Mesenteric fat pad (tissue), 1 donor: ENCODE measurements around the gene ARMC12. TPM values are rescaled to one million over a fixed set of nuclear protein-coding genes. Genes with fewer than 3 reads are reported as not detected.
A peak's percentile ranks its signal among the peaks of the same experiment; 100 is the strongest.

Experiments used
- DNase-seq: peaks from one replicate; pipeline ENCODE4 v3.0.0-alpha.2; 2020; ENCODE audit warnings: low spot score
- total RNA-seq: library from RNA; stranded (reverse); fragmentation: NEBNext Ultra II Directional; extraction: Animal tissue kit (Norgen Biotek cat#: 25700); gene quantifications from one replicate; pipeline ENCODE4 v1.2.1, GENCODE V29; 2021
- donor health status: DM: yes; HTN: yes; CAD: no.

The ARMC12 gene
- total RNA-seq, 1 donor from 2014 or later = 0.58 TPM

DNA sequence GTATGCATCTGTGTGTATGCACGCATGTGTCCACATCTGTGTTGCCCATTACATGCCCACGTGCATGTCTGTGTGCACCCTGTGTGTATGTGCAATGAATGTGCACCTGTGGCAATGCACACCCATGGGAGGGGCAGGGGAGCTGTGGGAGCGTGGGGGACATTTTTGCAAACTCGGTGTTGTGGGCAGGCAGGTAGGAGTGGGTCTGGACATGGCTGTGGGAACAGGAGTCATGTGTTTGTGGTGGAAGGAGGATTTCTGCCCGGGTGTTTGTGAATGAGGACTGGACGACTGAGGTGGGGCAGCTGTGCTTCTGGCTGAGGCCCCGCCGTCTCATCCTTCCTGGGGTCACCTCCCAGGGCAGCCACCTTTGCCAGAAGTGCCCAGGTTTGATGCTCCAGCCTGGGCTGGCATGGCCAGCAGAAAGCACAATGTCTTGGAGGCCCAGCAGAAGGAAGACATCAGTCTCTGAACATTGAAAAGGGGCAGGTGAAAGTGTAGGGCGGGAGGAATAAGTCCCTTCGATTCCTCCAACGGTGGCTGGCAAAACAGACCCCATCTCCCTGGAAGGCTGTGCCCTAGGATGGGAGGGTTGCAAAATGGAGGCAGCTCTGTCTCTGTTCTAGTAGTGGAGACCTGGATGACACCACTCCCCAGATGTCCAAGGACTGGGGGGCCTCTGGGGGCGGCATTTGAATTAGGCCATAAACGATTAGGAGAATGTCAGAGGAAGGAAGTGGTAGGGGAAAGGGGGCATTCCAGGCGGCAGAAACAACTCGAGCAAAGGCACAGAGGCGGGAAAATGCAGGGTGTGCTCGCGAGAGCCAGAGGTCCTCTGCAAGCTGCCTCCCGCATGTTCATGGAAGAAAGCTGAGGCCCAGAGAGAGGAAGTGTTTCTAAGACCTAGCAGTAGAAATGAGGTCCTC, 19.1 kb upstream of the ARMC12 start:
- DNase-seq = no peak

DNA sequence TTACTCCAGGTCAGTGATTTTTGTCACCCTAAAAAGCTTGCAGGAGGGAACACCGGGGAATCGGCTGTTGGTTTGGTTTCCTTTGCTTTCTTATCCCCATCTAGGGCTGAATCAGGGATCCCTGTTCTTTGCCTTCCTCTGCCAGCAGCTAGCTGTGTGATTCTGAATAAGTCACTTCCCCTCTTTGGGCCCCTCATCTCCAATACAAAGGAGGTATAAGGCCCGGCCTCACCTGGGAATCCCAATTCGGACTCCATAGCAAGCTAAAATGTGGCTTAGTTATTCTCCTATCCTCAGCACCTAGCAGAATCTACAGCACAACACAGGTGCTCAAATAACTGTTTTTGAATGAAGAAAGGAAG, 18.5 kb upstream of the ARMC12 start:
- no peak for DNase-seq

DNA sequence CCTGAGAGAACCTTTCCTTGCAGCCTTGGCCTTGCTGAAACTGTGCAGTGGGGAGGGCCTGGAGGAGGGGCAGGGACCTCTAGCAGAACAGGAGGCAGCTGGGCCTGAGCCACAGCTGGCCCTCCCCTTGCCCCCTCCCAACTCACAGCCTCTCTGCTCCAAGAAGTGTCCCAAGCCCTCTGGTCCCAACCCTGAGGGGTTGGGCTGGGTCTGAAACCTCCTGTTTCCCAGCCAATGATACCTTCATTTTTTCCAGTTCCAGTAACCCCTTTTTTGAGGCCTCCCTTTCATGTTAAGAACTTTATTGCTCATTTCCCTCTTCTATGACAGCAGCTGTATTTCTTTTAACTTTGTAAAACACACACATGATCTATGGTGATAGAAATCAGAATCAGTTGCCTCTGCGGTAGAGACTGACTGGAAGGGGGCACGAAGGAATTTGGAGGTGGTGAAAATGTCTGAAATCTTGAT, 17.9 kb upstream of the ARMC12 start:
- DNase-seq = peak; percentile 37

DNA sequence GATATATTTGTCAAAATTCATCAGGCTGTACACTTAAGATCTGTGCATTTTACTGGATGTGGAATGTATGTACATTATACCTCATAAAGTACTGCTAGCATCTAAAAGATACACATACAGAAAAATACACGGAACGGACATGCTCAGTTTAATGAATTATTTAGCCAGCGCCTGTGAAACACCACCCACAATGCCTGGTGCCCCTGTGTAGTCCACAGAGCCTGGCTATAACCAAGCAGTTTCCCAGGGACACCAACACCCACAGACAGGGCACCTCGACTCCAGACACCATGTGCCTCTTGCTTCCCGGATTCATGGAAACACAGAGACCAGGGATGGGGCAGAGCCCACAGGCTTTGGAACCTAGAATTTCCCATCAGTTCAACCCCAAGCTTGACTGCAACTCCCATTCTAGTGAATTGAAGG, 17.4 kb upstream of the ARMC12 start:
- DNase-seq = peak; percentile 69

DNA sequence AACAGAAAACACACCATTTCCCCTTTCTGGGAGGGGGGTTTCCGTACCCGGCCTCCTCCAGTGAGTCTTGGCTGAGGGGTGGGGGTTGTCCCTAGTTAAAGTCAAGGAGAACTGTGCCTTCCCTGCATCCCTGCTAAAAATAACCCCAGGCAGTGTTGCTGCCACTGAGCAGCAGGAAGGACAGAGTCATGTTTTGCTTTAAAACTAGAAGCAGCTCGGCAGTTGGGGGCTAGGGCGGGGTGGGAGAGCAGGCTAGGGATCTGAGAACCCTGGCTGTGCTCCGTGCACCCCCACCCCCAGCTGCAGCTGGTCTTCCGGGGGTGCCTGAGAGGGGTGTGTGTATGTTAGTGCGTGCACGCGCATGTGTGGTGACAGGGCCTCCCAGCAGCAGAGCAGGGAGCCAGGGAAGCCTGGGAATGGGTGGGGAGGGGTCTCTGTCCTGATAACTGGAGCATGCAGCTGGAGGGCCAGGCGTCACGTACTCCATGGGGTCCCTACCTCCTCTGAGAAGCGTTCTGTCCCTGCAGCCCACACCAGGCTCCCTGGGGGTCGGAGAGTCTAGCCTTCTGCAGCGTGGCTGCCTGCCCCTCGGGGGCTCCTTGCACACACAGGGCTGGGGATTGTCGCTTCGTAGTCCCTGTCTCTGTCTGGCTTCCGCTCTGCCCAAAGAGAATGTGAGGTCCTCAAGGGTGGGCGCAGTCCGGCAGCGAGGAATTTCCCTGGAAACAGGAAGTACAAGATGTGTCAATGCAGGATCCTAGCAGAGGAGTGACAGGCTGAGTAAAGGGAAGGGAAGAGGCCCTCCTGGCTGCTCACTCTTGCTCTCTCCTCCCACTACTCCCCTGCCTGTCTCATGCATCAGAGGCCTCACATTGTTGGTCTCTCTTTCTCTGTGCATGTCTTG, 16.8 kb upstream of the ARMC12 start:
- peak; percentile 71 for DNase-seq

DNA sequence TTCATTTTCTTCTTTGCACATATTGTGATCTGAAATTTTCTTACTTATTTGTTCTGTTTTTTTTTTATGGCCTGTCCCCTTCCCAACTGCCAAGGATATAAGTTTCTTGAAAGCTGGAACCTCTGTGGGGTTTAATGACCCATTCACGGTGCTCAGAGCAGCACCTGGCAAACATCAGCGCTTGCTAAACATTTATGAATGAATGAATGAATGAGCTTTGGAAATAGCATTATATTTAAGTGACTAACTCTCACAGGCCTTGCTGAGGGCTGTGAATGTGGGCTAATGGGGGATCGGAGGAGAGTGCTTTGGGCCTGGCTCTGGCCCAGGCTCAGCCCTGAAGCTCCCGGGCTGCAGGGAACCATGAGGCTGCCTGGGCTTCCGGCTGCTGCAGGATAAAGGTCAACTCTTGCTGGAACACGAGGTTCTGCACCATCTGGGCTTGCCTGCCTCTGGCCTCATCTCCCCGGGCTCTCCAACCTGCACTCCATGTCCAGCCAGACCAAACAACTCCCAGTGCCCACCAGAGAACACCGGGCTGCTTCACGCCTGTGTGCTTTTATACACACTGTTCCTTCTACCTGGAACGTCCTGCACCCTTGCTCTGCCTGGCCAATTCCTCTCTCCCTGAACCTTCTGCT, 14.6 kb upstream of the ARMC12 start:
- DNase-seq = no peak

DNA sequence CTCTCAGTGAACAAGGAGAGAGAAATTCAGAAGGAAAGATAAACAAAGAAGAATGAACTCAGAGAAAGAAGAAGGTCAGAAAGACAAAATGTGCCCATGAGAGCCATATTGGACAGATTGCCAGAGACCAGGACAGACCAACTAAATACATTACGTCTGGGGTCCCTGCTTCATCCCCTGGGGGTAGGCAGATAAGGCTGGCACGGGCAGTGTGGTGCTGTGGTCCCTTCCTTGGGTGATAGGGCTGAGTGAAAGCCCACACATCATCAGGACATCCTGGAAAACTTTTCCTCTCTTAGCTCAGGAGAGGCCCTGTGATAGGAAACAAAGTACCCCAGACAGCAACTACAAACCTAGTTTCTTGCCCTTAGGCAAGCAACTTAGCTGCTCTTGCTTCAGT, 13.2 kb upstream of the ARMC12 start:
- DNase-seq = no peak

DNA sequence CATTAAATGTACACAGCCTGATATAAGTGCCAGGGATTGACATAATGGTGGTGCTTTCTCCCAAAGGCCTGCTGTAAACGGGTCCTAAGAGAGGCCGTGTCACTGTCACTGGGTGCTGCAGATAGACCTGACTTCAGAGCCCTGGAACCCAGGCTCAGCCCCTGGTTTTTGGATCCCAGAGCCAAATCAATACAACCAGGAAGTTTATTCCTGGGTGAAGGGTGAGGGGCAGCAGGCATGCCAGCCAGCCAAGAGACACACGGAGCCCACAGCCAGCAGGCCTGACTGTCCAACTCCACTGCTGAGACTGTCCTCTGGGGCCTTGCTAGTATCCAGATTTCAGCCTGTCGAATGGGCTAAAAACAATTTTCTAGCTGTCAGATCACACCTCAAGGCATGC, 12.8 kb upstream of the ARMC12 start:
- no peak for DNase-seq

DNA sequence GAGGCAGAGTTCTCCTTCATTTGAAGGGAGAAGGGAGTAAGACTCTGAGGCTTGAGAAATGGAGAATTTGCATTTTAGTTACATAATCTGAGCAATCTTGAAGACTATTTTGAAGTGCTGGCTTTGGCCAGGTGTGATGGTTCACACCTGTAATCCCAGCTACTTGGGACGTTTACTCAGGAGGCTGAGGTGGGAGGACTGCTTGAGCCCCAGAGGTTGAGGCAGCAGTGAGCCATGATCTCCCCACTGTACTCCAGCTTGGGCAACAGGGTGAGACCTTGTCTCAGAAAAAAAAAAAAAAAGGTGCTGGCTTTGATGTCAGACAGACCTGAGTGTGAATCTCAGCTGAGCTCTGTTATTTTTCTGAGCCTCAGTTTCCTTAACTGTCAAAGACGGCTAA, 12.4 kb upstream of the ARMC12 start:
- DNase-seq = no peak

DNA sequence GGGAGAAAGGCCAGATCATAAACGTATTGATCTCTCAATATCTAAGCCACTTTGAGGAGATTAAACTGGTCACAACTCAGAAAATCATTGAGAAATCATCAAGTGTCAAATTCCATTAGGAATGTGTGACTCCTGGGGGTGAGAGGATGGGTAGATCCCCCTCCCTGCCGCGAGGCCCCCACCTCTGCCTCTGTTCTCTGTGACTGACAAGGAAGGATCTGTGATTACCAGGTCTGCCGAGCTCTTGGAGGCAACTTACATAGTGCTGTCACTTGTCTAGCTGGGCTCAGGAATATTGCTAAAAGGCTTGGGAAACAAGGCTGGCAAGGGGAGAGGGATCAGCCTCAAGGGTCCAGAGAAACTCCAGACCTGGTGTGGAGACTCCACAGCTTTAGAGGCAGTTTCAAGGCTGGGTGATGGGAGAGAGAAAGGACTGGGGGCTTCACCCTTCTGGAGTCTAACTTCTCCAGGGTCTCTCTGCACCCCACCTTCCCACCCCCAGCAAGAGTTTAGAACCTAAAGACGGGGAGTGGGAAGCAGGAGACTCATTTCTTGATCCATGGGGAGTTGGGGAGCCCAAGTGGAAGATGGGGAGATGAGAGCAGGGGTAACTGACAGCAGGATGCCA, 11.6 kb upstream of the ARMC12 start:
- DNase-seq = no peak

DNA sequence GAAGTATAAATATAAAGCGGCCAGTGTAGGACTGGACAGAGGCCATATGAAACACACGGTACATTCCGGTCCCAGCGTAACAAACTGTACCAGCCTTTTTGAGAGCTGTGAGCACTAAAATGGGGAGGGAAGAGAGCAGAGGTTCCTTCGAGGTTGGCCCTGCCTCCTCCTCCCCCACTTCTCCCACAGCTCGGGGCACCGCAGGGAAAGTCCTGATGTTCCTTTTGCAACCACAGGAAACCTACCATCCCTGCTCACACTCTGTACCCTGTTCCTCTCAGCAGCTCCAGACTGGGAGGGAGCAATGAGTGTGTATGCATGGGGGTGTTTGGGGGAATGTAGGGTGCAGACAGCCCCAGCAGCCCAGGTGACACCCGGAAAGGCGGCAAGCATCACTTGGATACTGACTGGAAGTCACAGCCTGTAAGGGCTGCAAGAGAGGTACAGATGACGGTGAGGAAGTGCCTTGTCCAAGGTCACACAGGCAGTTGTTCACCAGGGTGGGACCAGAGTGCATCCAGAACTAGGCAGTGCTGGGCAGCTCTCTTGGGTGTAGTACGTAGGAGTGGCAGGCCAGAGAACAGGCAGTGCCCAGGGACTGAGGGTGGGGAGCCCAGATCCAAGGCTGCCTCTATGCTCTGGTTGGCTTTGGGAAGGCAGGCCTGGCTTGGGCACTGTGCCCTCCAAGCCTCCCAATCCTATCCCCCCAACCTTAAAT, 11.0 kb upstream of the ARMC12 start:
- DNase-seq = no peak

DNA sequence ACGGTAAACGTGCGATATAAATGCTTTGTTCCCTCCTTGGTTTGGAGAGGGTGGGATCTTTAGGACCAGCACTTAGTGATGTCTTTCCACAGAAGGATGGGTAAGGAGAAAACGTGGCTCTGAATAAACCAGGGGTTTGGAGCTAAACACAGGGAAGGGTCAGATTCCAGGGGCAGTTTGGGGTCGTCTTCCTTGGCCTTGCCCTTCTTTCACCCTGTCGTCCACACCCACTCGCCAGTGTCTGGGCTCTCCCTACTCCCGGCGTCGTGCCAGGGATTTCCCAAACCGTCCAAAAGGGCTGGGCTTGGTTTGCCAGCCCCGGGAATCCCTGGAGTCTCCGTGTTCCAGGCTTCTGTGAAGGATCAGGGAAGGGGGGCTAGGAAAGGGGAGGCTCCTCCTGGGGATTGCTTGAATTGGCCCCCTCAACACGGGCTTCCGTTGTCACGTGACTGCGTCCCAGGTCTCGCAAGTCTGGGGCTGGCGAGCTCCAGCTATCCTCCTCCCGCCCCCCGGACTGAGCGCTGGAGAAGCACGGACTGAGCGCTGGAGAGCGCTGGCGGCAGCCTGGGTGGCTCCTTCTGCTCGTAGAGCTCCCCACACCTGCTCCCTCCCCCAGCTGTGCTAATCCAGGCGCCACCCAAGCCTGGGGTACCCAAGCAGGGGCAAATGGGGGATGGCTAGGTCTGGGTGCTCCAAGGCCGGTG, 9.4 kb upstream of the ARMC12 start:
- peak; percentile 95 for DNase-seq

DNA sequence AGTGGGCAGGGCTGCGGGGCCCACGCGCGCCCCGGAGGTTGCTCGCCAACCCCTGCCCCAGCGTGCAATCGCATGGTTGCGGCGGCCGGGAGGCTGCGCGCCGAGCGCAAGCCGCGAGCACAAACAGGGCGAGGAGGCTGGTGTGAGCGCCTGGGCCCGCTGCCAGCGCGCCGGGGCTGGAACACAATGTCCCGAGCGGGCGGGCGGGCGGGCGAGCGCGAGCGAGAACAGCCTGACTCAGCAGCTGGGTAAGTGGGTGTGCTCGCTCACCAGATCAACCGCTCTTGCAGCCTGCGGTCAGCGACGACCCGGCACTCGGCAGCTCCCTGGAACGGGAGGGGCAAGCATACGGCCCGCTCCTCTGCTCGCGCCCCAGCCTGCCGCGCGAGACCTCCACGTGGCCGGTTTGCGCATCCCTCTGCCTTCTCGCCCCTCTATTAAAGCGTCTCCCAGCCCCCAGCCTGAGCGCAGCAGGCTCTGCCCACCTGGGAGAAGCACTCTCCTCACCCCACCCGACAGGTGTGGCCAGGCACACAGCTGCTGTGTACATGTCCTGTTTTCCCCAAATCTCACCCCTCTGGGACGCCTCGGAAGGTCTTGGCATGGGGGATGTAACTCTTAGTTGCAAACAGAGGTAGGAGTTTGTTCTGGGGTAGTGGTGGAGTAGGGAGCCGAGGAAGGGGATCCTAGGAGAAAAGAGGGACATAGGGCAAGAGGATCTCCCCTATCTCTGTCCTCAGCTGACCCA, 8.7 kb upstream of the ARMC12 start:
- DNase-seq = peak; percentile 98

DNA sequence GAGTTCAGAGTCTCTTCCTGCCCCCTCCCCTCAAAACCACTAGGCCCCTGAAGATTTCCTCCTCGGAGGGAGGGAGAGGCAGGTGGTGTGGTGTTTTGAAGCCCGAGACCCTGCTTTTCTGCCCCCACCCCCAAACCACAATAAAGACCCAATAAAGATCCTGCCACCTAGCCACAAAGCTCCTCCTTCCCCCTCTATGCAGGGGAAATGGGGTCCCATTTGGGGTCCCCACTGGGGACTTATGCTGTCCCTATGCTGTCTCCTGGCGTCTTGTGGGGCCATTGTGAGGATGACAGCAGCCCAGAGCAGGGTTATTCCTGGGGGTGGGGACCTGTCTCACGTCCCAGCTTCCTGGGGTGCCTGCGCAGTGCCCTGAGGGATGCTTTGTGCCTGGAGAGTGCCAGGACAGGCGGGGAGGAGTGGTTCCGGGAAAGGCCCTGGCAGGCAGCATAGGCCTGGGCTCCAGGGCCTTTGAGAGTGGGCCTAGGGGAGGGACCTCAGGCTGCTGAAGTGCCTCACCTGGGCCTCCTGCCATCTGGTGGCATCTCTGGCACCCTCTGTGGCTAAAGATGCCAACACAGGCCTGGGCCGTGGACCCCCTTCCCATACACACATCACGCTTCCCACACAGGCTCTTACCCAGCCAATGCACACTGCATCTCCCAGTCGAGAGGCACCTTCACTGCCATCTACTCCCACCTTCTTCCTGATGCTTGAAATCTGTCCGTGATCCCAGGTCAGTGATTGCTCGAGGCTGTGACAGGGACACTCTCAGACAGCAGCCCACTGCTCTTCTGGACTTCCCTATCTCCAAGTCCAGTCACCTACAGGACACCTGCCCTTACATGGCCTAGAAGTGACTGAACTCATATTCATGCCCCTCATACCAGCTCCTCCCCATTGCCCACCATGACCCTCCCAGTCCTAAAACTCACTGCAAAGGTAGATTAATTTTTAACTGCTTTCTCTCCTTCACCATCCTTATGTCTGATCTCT, 7.9 kb upstream of the ARMC12 start:
- DNase-seq = no peak

DNA sequence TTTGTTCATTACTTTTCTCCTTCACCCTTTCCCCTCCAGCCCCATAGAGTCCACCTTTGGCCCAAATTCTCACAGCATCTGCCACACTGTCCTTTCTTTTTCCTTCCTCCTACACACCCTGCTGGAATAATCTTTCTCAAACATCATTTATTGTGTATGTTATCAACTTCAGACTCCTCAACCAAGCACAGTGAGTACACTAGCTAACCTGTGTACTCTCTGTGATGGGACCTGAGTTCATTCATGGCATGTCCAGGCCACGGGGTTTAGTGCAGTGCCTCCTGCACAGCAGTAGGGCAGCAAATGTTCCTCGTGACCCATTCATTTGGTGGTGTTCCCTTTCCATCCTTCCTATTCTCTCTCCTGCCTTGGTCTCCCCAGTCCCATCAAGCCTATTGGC, 7.1 kb upstream of the ARMC12 start:
- no peak for DNase-seq

DNA sequence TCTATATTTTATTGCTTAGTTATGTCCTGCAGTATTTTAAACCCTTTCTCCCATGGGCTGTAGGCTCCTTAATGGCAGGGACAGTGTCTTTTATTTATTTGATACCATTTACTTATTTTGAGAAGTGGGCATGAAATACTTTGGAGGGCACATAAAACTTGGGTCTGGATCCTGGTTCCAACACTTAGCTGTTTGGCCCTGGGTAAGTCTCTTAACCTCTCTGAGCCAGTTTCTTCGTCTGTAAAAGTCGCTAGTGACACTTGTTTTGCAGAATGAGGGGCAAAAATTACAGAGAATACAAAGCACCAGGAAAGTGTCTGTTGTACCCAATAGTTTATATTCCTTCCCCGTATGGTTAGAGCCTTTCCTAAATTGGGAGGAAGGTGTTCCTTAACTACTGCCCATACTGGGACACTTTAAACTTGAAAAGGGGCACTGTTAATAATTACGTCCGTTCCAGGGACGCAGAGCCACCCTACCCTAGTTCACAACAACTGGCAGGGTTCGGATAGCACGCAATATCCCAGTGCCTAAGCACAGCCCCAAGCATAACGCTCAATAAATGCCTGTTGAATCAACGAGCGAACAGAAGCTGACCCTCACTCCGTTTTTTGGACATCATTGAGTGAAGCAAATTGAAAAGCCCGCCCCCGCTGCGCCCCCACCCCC, 6.0 kb upstream of the ARMC12 start:
- no peak for DNase-seq

DNA sequence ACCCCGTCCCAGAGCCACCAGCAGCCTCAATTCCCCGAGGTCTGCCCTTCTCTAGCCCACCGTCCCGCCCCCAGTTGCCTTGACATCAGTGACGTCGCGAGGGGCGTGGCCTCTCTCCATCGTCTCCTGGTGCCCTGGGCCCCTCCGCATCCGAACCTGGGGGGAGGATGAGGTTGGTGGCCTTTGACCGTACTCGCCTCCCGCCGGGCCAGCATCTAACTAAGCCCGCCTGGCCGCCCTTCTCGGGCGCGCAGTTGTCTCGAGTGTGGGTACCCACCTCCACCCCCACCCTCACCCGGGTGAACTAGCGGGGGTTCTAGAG, 5.5 kb upstream of the ARMC12 start:
- peak; percentile 97 for DNase-seq
